NCI-H2107 (cell line): Measurements from ENCODE around the gene LAMC3.
"Not testable (repeated sequence)": the region's sequence is repeated elsewhere in the genome, so short reads cannot be mapped to it uniquely, and the experiment has no call there.

Experiments used
- DNase-seq: peaks from one replicate; lab custom pipeline; 2025; lab: John Stamatoyannopoulos, UW

The LAMC3 gene

GRCh38 chr9:131097126-131097947 lies 88.4 kb downstream of the LAMC3 start:
- DNase-seq: no peak

GRCh38 chr9:131097948-131098278 lies 88.9 kb downstream of the LAMC3 start:
- no peak for DNase-seq

- DNase-seq: no peak
Measured at GRCh38 chr9:131098391-131099101, 89.6 kb downstream of the LAMC3 start.

GRCh38 chr9:131099102-131099606 lies 90.2 kb downstream of the LAMC3 start:
- no peak for DNase-seq

- not testable (repeated sequence) for DNase-seq
Measured at GRCh38 chr9:131099845-131100244, 90.9 kb downstream of the LAMC3 start.

- no peak for DNase-seq
Measured at GRCh38 chr9:131100445-131100844, 91.5 kb downstream of the LAMC3 start.

- DNase-seq: no peak
Measured at GRCh38 chr9:131101207-131101964, 92.4 kb downstream of the LAMC3 start.

- no peak for DNase-seq
Measured at GRCh38 chr9:131103024-131103423, 94.0 kb downstream of the LAMC3 start.

- DNase-seq: no peak
Measured at GRCh38 chr9:131103535-131103934, 94.6 kb downstream of the LAMC3 start.

GRCh38 chr9:131104016-131104740 lies 95.2 kb downstream of the LAMC3 start:
- no peak for DNase-seq

GRCh38 chr9:131105952-131106351 lies 97.0 kb downstream of the LAMC3 start:
- DNase-seq: no peak

- DNase-seq: no peak
Measured at GRCh38 chr9:131107760-131108159, 98.8 kb downstream of the LAMC3 start.

- no peak for DNase-seq
Measured at GRCh38 chr9:131111186-131111853, 102.3 kb downstream of the LAMC3 start.

- DNase-seq: no peak
Measured at GRCh38 chr9:131111854-131112311, 102.9 kb downstream of the LAMC3 start.

- DNase-seq: no peak
Measured at GRCh38 chr9:131112374-131113154, 103.6 kb downstream of the LAMC3 start.

- no peak for DNase-seq
Measured at GRCh38 chr9:131113655-131114054, 104.7 kb downstream of the LAMC3 start.

- no peak for DNase-seq
Measured at GRCh38 chr9:131114084-131114535, 105.1 kb downstream of the LAMC3 start.

GRCh38 chr9:131115360-131115742 lies 106.4 kb downstream of the LAMC3 start:
- not testable (repeated sequence) for DNase-seq

- DNase-seq: no peak
Measured at GRCh38 chr9:131116281-131117120, 107.5 kb downstream of the LAMC3 start.
